ENCODE data around the gene SRC. TPM values are rescaled to one million over a fixed set of nuclear protein-coding genes. Genes with fewer than 3 reads are reported as not detected.

SRC gene
- total RNA-seq, 1 experiment from 2014 or later: 31.4 TPM

- H3K27me3 ChIP-seq (ENCODE audit: control insufficient read depth, insufficient read depth, low read length): no peaks in the 10 kb centered on the region; the same call in none of the 2 replicates
- DNase-seq: no peak
- H3K36me3 ChIP-seq (replicated peaks; ENCODE audit: control insufficient read depth, insufficient read depth, low read length): no peaks in the 10 kb centered on the region
- H3K4me3 ChIP-seq (ENCODE audit: insufficient read depth, low read depth, low read length): no peak overlapping the region
Measured at GRCh38 chr20:37422791-37423286, 76.9 kb downstream of the SRC start.

GRCh38 chr20:37423545-37423944 is 77.6 kb downstream of the SRC start:
- DNase-seq: no peak
- no peak overlapping the region for H3K4me3 ChIP-seq (ENCODE audit: insufficient read depth, low read depth, low read length)
- no peaks in the 10 kb centered on the region; the same call in none of the 2 replicates for H3K27me3 ChIP-seq (ENCODE audit: control insufficient read depth, insufficient read depth, low read length)
- no peaks in the 10 kb centered on the region for H3K36me3 ChIP-seq (replicated peaks; ENCODE audit: control insufficient read depth, insufficient read depth, low read length)

- no peak for DNase-seq
- Histone ChIP-seq H3K27me3 (ENCODE audit: control insufficient read depth, insufficient read depth, low read length) (no peaks in the 10 kb centered on the region; the same call in none of the 2 replicates), H3K36me3 (replicated peaks; ENCODE audit: control insufficient read depth, insufficient read depth, low read length) (no peaks in the 10 kb centered on the region), H3K4me3 (ENCODE audit: insufficient read depth, low read depth, low read length) (no peak overlapping the region)
Measured at GRCh38 chr20:37424062-37424851, 78.3 kb downstream of the SRC start.

GRCh38 chr20:37425103-37425625 is 79.2 kb downstream of the SRC start:
- DNase-seq: no peak
- Histone ChIP-seq H3K27me3 (ENCODE audit: control insufficient read depth, insufficient read depth, low read length) (no peaks in the 10 kb centered on the region; the same call in none of the 2 replicates), H3K36me3 (replicated peaks; ENCODE audit: control insufficient read depth, insufficient read depth, low read length) (no peaks in the 10 kb centered on the region), H3K4me3 (ENCODE audit: insufficient read depth, low read depth, low read length) (no peak overlapping the region)

GRCh38 chr20:37426106-37426505 is 80.2 kb downstream of the SRC start:
- H3K27me3 ChIP-seq (ENCODE audit: control insufficient read depth, insufficient read depth, low read length): no peaks in the 10 kb centered on the region; the same call in none of the 2 replicates
- no peak overlapping the region for H3K4me3 ChIP-seq (ENCODE audit: insufficient read depth, low read depth, low read length)
- H3K36me3 ChIP-seq (replicated peaks; ENCODE audit: control insufficient read depth, insufficient read depth, low read length): no peaks in the 10 kb centered on the region
- no peak for DNase-seq

GRCh38 chr20:37426978-37427377 is 81.0 kb downstream of the SRC start:
- no peaks in the 10 kb centered on the region; the same call in none of the 2 replicates for H3K27me3 ChIP-seq (ENCODE audit: control insufficient read depth, insufficient read depth, low read length)
- H3K4me3 ChIP-seq (ENCODE audit: insufficient read depth, low read depth, low read length): no peak overlapping the region
- no peaks in the 10 kb centered on the region for H3K36me3 ChIP-seq (replicated peaks; ENCODE audit: control insufficient read depth, insufficient read depth, low read length)
- DNase-seq: no peak

GRCh38 chr20:37430044-37430443 is 84.1 kb downstream of the SRC start:
- no peak overlapping the region for H3K4me3 ChIP-seq (ENCODE audit: insufficient read depth, low read depth, low read length)
- no peaks in the 10 kb centered on the region; the same call in 1 of the 2 replicates for H3K27me3 ChIP-seq (ENCODE audit: control insufficient read depth, insufficient read depth, low read length)
- no peak for DNase-seq
- H3K36me3 ChIP-seq (replicated peaks; ENCODE audit: control insufficient read depth, insufficient read depth, low read length): no peaks in the 10 kb centered on the region

GRCh38 chr20:37430778-37431460 is 85.0 kb downstream of the SRC start:
- DNase-seq: no peak

GRCh38 chr20:37431786-37432185 is 85.8 kb downstream of the SRC start:
- Histone ChIP-seq H3K36me3 (replicated peaks; ENCODE audit: control insufficient read depth, insufficient read depth, low read length) (no peaks in the 10 kb centered on the region), H3K4me3 (ENCODE audit: insufficient read depth, low read depth, low read length) (no peak overlapping the region), H3K27me3 (ENCODE audit: control insufficient read depth, insufficient read depth, low read length) (no peaks in the 10 kb centered on the region; the same call in 1 of the 2 replicates)
- DNase-seq: no peak

More at GRCh38 chr20:37430778-37431460, 85.0 kb downstream of the SRC start:
- Histone ChIP-seq H3K27me3 (ENCODE audit: control insufficient read depth, insufficient read depth, low read length) (no peaks in the 10 kb centered on the region; the same call in 1 of the 2 replicates), H3K4me3 (ENCODE audit: insufficient read depth, low read depth, low read length) (no peak overlapping the region), H3K36me3 (replicated peaks; ENCODE audit: control insufficient read depth, insufficient read depth, low read length) (no peaks in the 10 kb centered on the region)

- H3K4me3 ChIP-seq (ENCODE audit: insufficient read depth, low read depth, low read length): no peak overlapping the region
- DNase-seq: no peak
- H3K36me3 ChIP-seq (replicated peaks; ENCODE audit: control insufficient read depth, insufficient read depth, low read length): no peaks in the 10 kb centered on the region
- H3K27me3 ChIP-seq (ENCODE audit: control insufficient read depth, insufficient read depth, low read length): no peaks in the 10 kb centered on the region; the same call in 1 of the 2 replicates
Measured at GRCh38 chr20:37432606-37433005, 86.7 kb downstream of the SRC start.

GRCh38 chr20:37435607-37436006 is 89.7 kb downstream of the SRC start:
- Histone ChIP-seq H3K4me3 (ENCODE audit: insufficient read depth, low read depth, low read length) (no peak overlapping the region), H3K27me3 (ENCODE audit: control insufficient read depth, insufficient read depth, low read length) (no peaks in the 10 kb centered on the region; the same call in 1 of the 2 replicates), H3K36me3 (replicated peaks; ENCODE audit: control insufficient read depth, insufficient read depth, low read length) (no peaks in the 10 kb centered on the region)
- DNase-seq: no peak

- DNase-seq: no peak
- no peaks in the 10 kb centered on the region for H3K36me3 ChIP-seq (replicated peaks; ENCODE audit: control insufficient read depth, insufficient read depth, low read length)
- H3K27me3 ChIP-seq (ENCODE audit: control insufficient read depth, insufficient read depth, low read length): no peaks in the 10 kb centered on the region; the same call in 1 of the 2 replicates
- no peak overlapping the region for H3K4me3 ChIP-seq (ENCODE audit: insufficient read depth, low read depth, low read length)
Measured at GRCh38 chr20:37436527-37437186, 90.7 kb downstream of the SRC start.

GRCh38 chr20:37437676-37438075 is 91.7 kb downstream of the SRC start:
- Histone ChIP-seq H3K27me3 (ENCODE audit: control insufficient read depth, insufficient read depth, low read length) (no peaks in the 10 kb centered on the region; the same call in 1 of the 2 replicates), H3K36me3 (replicated peaks; ENCODE audit: control insufficient read depth, insufficient read depth, low read length) (no peaks in the 10 kb centered on the region), H3K4me3 (ENCODE audit: insufficient read depth, low read depth, low read length) (no peak overlapping the region)
- no peak for DNase-seq
